MCF 10A (cell line): ENCODE measurements around the gene STXBP1. TPM values are rescaled to one million over a fixed set of nuclear protein-coding genes. Genes with fewer than 3 reads are reported as not detected.

Experiments
- BruUV-seq: library from RNA; stranded (reverse); fragments of 400-500 nt; replicated peaks from 2 replicates; lab custom pipeline; 2021; lab: Mats Ljungman, UMichigan
- CTCF ChIA-PET: fragments of 300-600 bp; sonication (Branson Sonifier 250); formaldehyde crosslinking; extraction: SDS; loops from one replicate; lab custom pipeline; 2021; ENCODE audit warnings: antibody characterized with exemption, inconsistent platforms; lab: Yijun Ruan, JAX
- POLR2A ChIA-PET: fragments of 300-600, 350-650 bp; sonication (Branson Sonifier 250); formaldehyde crosslinking; extraction: SDS; loops from one replicate; lab custom pipeline; 2020; ENCODE audit warnings: antibody characterized with exemption, inconsistent platforms; lab: Yijun Ruan, JAX
- DNase-seq: peaks from one replicate; pipeline ENCODE4 v3.0.0-alpha.2; 2018; ENCODE audit not compliant: unreplicated experiment
- H3K27ac Mint-ChIP-seq: one replicate; pipeline ENCODE4 v1.8.0; 2022; ENCODE audit warnings: mild to moderate bottlenecking, low read depth, mixed read lengths; ENCODE audit not compliant: unreplicated experiment
- H3K27me3 Mint-ChIP-seq: one replicate; pipeline ENCODE4 v1.8.0; 2022; ENCODE audit warnings: mixed read lengths; ENCODE audit not compliant: insufficient read depth, unreplicated experiment
- H3K36me3 Mint-ChIP-seq: one replicate; pipeline ENCODE4 v1.8.0; 2022; ENCODE audit warnings: mild to moderate bottlenecking, moderate library complexity, mixed read lengths; ENCODE audit not compliant: insufficient read depth, unreplicated experiment
- H3K4me1 Mint-ChIP-seq: one replicate; pipeline ENCODE4 v1.8.0; 2022; ENCODE audit warnings: mixed read lengths; ENCODE audit not compliant: insufficient read depth, unreplicated experiment
- H3K4me3 Mint-ChIP-seq: one replicate; pipeline ENCODE4 v1.8.0; 2022; ENCODE audit warnings: mild to moderate bottlenecking, moderate library complexity, mixed read lengths; ENCODE audit not compliant: unreplicated experiment
- H3K9me3 Mint-ChIP-seq: one replicate; pipeline ENCODE4 v1.8.0; 2022; ENCODE audit warnings: mixed read lengths; ENCODE audit not compliant: unreplicated experiment
- intact Hi-C: fragments of 100-400 bp; cut with micrococcal nuclease; formaldehyde crosslinking; loops from 2 replicates; pipeline ENCODE4 v1.14.1; 2022
- total RNA-seq: library from RNA; stranded (reverse); gene quantifications from 2 replicates; pipeline ENCODE4 v1.2.3, GENCODE V29; 2022
- TF ChIP-seq, protein P1 (sequence below): fragments of 200-600 bp; IDR thresholded peaks from one replicate; pipeline ENCODE4 v1.8.0; 2022; ENCODE audit warnings: antibody characterized with exemption, mild to moderate bottlenecking; ENCODE audit not compliant: unreplicated experiment

STXBP1 gene
- total RNA-seq, 1 experiment from 2014 or later = 20.0 TPM

GRCh38 chr9:127693143-127693542 is 81.1 kb downstream of the STXBP1 start:
- CTCF ChIA-PET = no interaction called here
- no peaks in the 10 kb centered on the region for H3K27me3 Mint-ChIP-seq
- no TSS peak for BruUV-seq
- no peaks in the 10 kb centered on the region for H3K4me1 Mint-ChIP-seq
- H3K36me3 Mint-ChIP-seq = peaks cover 3% of the 10 kb centered on the region
- no peaks in the 10 kb centered on the region for H3K9me3 Mint-ChIP-seq
- TF ChIP-seq, protein P1, sequence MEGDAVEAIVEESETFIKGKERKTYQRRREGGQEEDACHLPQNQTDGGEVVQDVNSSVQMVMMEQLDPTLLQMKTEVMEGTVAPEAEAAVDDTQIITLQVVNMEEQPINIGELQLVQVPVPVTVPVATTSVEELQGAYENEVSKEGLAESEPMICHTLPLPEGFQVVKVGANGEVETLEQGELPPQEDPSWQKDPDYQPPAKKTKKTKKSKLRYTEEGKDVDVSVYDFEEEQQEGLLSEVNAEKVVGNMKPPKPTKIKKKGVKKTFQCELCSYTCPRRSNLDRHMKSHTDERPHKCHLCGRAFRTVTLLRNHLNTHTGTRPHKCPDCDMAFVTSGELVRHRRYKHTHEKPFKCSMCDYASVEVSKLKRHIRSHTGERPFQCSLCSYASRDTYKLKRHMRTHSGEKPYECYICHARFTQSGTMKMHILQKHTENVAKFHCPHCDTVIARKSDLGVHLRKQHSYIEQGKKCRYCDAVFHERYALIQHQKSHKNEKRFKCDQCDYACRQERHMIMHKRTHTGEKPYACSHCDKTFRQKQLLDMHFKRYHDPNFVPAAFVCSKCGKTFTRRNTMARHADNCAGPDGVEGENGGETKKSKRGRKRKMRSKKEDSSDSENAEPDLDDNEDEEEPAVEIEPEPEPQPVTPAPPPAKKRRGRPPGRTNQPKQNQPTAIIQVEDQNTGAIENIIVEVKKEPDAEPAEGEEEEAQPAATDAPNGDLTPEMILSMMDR = no peak
- no peak for DNase-seq
- POLR2A ChIA-PET = interaction anchor here (0.9 to 1.2 kb wide), 3 partner anchors 12 to 56 kb away, joined by 3 read pairs; no protein-coding TSS in a partner anchor
- intact Hi-C loops = no loop called here
- no peak overlapping the region for H3K4me3 Mint-ChIP-seq
- H3K27ac Mint-ChIP-seq = no peak overlapping the region

DNA sequence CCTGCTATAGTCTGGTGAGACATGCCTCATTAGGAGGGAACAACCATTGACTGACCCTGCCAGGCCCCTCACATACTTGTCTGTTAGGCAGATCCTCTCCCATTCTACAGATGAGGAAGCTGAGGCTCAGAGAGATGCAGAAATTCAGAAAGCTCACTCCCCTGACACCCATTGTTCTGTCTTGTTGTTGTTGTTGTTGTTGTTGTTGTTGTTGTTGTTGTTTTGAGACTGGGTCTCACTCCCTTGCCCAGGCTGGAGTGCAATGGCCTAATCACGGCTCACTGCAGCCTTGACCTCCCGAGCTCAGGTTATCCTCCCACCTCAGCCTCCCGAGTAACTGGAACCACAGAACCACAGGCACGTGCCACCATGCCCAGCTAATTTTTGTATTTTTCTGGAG is 81.6 kb downstream of the STXBP1 start:
- H3K27me3 Mint-ChIP-seq = no peaks in the 10 kb centered on the region
- TF ChIP-seq, protein P1 = no peak

DNA sequence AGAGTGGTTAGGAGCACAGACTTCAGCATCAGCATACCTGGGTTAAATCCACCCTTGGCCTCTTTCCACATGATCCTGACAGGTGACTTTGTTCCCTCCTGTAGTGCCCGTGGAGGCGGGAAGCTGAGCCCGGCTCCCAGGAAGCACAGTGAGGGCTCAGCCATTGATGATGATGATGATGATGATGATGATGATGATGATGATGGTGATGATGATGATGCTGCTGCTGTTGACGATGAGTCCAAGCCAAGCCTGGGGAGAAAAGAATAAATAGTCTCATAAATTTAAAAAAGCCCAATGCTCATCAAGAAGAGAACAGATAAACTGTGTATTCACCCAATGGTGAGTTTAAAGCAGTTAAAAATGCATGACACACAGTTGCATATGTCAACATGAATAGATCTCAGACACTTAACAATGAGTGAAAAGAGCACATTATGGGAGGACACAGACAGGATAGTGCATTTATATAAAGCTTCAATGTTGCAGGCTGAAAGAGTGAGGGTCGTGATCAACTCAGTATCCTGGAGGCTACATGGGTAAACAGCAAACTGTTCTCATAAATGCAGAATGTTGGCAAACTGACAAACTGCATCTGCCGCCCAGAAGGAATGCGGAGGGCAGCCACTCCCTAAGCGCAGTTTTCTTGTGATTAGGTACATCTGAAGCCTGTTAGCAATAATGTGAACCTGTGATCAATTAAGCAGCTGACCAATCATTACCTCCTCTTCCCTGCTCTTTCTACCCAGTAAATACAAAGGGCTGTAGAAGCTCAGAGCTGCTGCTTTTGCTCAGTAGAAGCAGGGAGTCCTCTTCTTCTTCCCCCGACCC is 83.0 kb downstream of the STXBP1 start:
- intact Hi-C loops = no loop called here
- TF ChIP-seq, protein P1 = no peak
- Mint-ChIP-seq H3K9me3 (no peaks in the 10 kb centered on the region), H3K4me1 (peaks cover 7% of the 10 kb centered on the region), H3K4me3 (no peak overlapping the region), H3K27ac (no peak overlapping the region), H3K36me3 (peaks cover 7% of the 10 kb centered on the region), H3K27me3 (no peaks in the 10 kb centered on the region)
- no TSS peak for BruUV-seq
- ChIA-PET POLR2A (no interaction called here), CTCF (no interaction called here)
- DNase-seq = no peak

More for the DNA sequence above, 81.6 kb downstream of the STXBP1 start:
- DNase-seq = no peak
- intact Hi-C loops = no loop called here
- H3K9me3 Mint-ChIP-seq = no peaks in the 10 kb centered on the region
- ChIA-PET POLR2A (interaction anchor here (0.8 kb wide), 1 partner anchor 12 kb away, joined by 4 read pairs; no protein-coding TSS in a partner anchor), CTCF (interaction anchor here (0.6 kb wide), 1 partner anchor 103 kb away, joined by 3 read pairs; no protein-coding TSS in a partner anchor)
- H3K4me1 Mint-ChIP-seq = no peaks in the 10 kb centered on the region
- H3K4me3 Mint-ChIP-seq = no peak overlapping the region
- no TSS peak for BruUV-seq
- no peak overlapping the region for H3K27ac Mint-ChIP-seq
- H3K36me3 Mint-ChIP-seq = peaks cover 7% of the 10 kb centered on the region

DNA sequence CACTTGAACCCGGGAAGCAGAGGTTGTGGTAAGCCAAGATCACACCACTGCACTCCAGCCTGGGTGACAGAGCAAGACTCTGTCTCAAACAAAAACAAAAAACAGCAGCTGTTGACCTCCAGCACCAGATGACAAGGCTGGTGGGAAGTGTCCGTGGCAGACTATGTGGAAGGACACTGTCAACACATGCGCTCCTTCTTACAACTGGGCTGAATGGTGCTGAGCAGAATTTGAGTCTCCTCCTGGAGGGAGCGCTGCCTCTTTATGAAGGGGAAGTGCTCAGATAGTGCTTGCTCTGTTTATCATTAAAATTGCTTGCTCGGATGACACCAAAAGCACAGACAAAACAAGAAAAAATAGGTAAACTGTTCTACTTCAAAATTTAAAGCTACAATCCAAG is 85.5 kb downstream of the STXBP1 start:
- intact Hi-C loops = no loop called here
- H3K4me3 Mint-ChIP-seq = no peak overlapping the region
- no peak for DNase-seq
- H3K27me3 Mint-ChIP-seq = no peaks in the 10 kb centered on the region
- BruUV-seq = no TSS peak
- no peaks in the 10 kb centered on the region for H3K9me3 Mint-ChIP-seq
- no peak overlapping the region for H3K27ac Mint-ChIP-seq
- POLR2A ChIA-PET = interaction anchor here (0.7 kb wide), 1 partner anchor 44 kb away, joined by 4 read pairs; no protein-coding TSS in a partner anchor
- CTCF ChIA-PET = no interaction called here
- TF ChIP-seq, protein P1 = no peak
- H3K4me1 Mint-ChIP-seq = peaks cover 7% of the 10 kb centered on the region
- H3K36me3 Mint-ChIP-seq = peaks cover 13% of the 10 kb centered on the region
